Kidney (tissue), 14 donors: ENCODE measurements around the gene NRG3. TPM values are rescaled to one million over a fixed set of nuclear protein-coding genes. Genes with fewer than 3 reads are reported as not detected.
A peak's percentile ranks its signal among the peaks of the same experiment; 100 is the strongest.

Experiments used
- DNase-seq, 5 donors: peaks; one replicate each; pipeline ENCODE4 v3.0.0-alpha.2; 2013 to 2020
- FAIRE-seq: peaks from 2 replicates; lab custom pipeline; 2012; peaks lifted over from hg19 to GRCh38; lab: Jason Lieb, UNC
- H3K27ac ChIP-seq, 2 donors: one replicate each; pipeline ENCODE4 v1.7.0; 2013; ENCODE audit warnings: low read depth in 2 of 2, low read length in 2 of 2, inconsistent platforms in 1 of 2
- H3K27me3 ChIP-seq: one replicate; pipeline ENCODE4 v1.7.1; 2013; ENCODE audit warnings: low read length, inconsistent platforms; ENCODE audit not compliant: control insufficient read depth, insufficient read depth
- H3K36me3 ChIP-seq, 3 donors: one replicate each; pipeline versions ENCODE4 v1.7.0 to v1.7.1; 2013; ENCODE audit warnings: low read length in 3 of 3, control low read depth in 1 of 3, inconsistent platforms in 1 of 3; ENCODE audit not compliant: insufficient read depth in 3 of 3, control insufficient read depth in 2 of 3
- H3K4me1 ChIP-seq, 3 donors: one replicate each; pipeline versions ENCODE4 v1.7.0 to v1.7.1; 2013; ENCODE audit warnings: low read length in 3 of 3, inconsistent platforms in 1 of 3, low read depth in 1 of 3; ENCODE audit not compliant: control insufficient read depth in 2 of 3, insufficient read depth in 2 of 3
- H3K4me3 ChIP-seq, 3 donors: one replicate each; pipeline versions ENCODE4 v1.7.0 to v1.8.1; 2013; ENCODE audit warnings: low read length in 3 of 3, control low read depth in 1 of 3, inconsistent platforms in 1 of 3
- H3K9ac ChIP-seq, 3 donors: one replicate each; pipeline versions ENCODE4 v1.7.0 to v1.7.1; 2013; ENCODE audit warnings: low read length in 3 of 3, control low read depth in 1 of 3, inconsistent platforms in 1 of 3
- H3K9me3 ChIP-seq, 3 donors: one replicate each; pipeline versions ENCODE4 v1.7.0 to v1.7.1; 2013; ENCODE audit warnings: low read length in 3 of 3, control low read depth in 1 of 3, inconsistent platforms in 1 of 3; ENCODE audit not compliant: control insufficient read depth in 2 of 3, insufficient read depth in 1 of 3
- CTCF ChIP-seq: IDR thresholded peaks from 3 replicates; pipeline ENCODE4 v1.5.1; 2012; ENCODE audit warnings: mild to moderate bottlenecking, moderate library complexity, borderline replicate concordance; ENCODE audit not compliant: insufficient read depth; ENCODE audit errors: extremely low read depth
- intact Hi-C: fragments of 100-400 bp; cut with DNase I; formaldehyde crosslinking; loops from one replicate; pipeline ENCODE4 v1.11.1; 2022
- polyA plus RNA-seq: library from polyadenylated mRNA; stranded (reverse); fragments of 350-450 nt; fragmentation: Illumina TruSeq; extraction: RNeasy Lipid Tissue Mini Kit (QIAGEN cat#74804); gene quantifications from one replicate; pipeline ENCODE4 v1.2.3, GENCODE V29; 2014; ENCODE audit warnings: low read depth, low replicate concordance; ENCODE audit not compliant: insufficient read depth
- total RNA-seq: library from RNA; stranded (reverse); fragmentation: NEBNext Ultra II Directional; extraction: Animal tissue kit (Norgen Biotek cat#: 25700); gene quantifications from one replicate; pipeline ENCODE4 v1.2.1, GENCODE V29; 2021
- donor health status: control.
- donor health status: control.
- donor health status: control.
- donor health status: control.
- donor health status: control.
- donor health status: DM: yes; HTN: yes; CAD: no.
- donor health status: Normal renal cell carcinoma (clear cell type).

The NRG3 gene
- total and polyA plus RNA-seq, 2 donors from 2014 or later: 0.62 to 5.4 TPM

- FAIRE-seq (no peak), DNase-seq (no peak)
- no peak overlapping the region for H3K9ac ChIP-seq
- H3K36me3 ChIP-seq: no peaks in the 10 kb centered on the region
- intact Hi-C loops: no loop called here
- no peak overlapping the region for H3K27ac ChIP-seq
- H3K9me3 ChIP-seq: no peaks in the 10 kb centered on the region
- H3K4me3 ChIP-seq: no peak overlapping the region
- H3K4me1 ChIP-seq: no peaks in the 10 kb centered on the region
- H3K27me3 ChIP-seq: no peaks in the 10 kb centered on the region
- no peak for TF ChIP-seq CTCF
These were observed 1086.9 kb downstream of the NRG3 start for GRCh38 chr10:82961864-82962263.

- DNase-seq: no peak
- Histone ChIP-seq H3K4me3 (no peak overlapping the region), H3K27ac (no peak overlapping the region), H3K4me1 (no peaks in the 10 kb centered on the region), H3K36me3 (no peaks in the 10 kb centered on the region), H3K27me3 (no peaks in the 10 kb centered on the region), H3K9ac (no peak overlapping the region), H3K9me3 (no peaks in the 10 kb centered on the region)
- intact Hi-C loops: no loop called here
- no peak for FAIRE-seq
- no peak for TF ChIP-seq CTCF
These were observed 1091.1 kb downstream of the NRG3 start for GRCh38 chr10:82966130-82966529.

DNA sequence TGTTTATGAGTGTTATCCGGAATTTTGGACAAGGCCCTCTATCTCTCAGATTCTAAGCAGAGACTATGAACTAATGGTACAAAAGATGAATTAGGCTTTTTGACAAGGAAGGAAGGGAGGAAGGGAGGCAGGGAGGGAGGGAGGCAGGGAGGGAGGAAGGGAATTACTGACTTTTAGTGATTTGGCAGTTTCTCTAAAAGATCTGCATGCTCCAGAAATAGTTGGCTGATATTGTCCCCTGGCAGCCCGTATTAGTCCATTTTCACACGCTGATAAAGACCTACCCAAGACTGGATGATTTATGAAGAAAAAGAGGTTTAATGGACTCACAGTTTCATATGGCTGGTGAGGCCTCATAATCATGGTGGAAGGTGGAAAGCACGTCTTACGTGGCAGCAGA, 1093.5 kb downstream of the NRG3 start:
- Histone ChIP-seq H3K4me3 (no peak overlapping the region), H3K27ac (no peak overlapping the region), H3K27me3 (no peaks in the 10 kb centered on the region), H3K36me3 (no peaks in the 10 kb centered on the region), H3K9ac (no peak overlapping the region), H3K4me1 (no peaks in the 10 kb centered on the region), H3K9me3 (no peaks in the 10 kb centered on the region)
- FAIRE-seq: no peak
- no peak for TF ChIP-seq CTCF
- DNase-seq: peak in 2 of 5 donors; percentile 7 to 42
- intact Hi-C loops: no loop called here

DNA sequence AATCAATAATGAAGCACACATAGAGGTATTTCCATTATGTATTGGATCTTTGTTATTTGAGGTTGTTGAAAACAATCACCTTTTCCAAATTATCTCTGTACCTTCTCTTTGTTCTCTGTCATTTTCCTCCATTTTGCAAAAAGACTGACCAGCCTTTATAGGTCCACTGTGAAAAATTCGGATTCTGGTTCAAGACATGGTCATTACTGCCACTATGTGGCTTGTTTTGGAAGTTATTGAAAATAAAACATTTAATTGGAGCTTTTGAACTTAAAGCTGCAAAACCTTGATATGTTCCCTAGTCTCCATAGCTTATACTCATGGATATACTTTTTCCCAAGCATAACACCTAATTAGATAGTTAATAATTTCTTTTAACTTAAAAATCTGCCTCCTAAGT, 1094.4 kb downstream of the NRG3 start:
- FAIRE-seq: no peak
- TF ChIP-seq CTCF: peak; percentile 15
- intact Hi-C loops: no loop called here

More for the DNA sequence above, 1094.4 kb downstream of the NRG3 start:
- no peak overlapping the region for H3K4me3 ChIP-seq
- H3K9me3 ChIP-seq: no peaks in the 10 kb centered on the region
- DNase-seq: peak in 2 of 5 donors; percentile 18 to 21
- H3K9ac ChIP-seq: no peak overlapping the region
- H3K27ac ChIP-seq: no peak overlapping the region
- no peaks in the 10 kb centered on the region for H3K27me3 ChIP-seq
- no peaks in the 10 kb centered on the region for H3K4me1 ChIP-seq
- H3K36me3 ChIP-seq: no peaks in the 10 kb centered on the region
